ENCODE results near the gene EPHB2.
A peak's percentile ranks its signal among the peaks of the same experiment; 100 is the strongest.
"Not testable (repeated sequence)": the region's sequence is repeated elsewhere in the genome, so short reads cannot be mapped to it uniquely, and the experiment has no call there.

EPHB2 gene

GRCh38 chr1:22710701-22711049 lies at the start of gene EPHB2:
TSS of gene EPHB2 (plus strand) at chr1:22710839. CDS start at chr1:22710983, 144 bp downstream.
- DNase-seq (ENCODE audit: low read depth in 2 of 2): no peak

DNA sequence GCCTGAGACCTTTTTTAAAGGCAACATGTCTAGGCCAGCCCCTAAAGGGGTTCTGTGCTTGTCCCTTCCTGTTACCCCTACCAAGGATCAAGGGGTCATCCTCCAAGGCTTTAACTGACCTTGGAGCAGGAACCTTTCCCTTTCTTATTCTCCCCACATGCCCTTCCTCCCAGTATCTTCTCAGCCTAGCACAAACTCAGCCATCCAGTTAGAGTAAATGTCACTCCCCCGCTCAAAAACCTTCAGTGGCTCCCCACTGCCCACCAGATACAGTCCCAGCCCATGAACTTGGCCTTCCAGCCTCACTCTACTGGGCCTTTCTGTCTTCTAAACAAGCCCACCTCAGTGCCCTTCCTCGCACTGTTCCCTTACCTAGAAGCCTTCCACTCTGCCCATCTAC lies 48.8 kb upstream of the EPHB2 start:
- DNase-seq (ENCODE audit: low read depth in 2 of 2): no peak

DNA sequence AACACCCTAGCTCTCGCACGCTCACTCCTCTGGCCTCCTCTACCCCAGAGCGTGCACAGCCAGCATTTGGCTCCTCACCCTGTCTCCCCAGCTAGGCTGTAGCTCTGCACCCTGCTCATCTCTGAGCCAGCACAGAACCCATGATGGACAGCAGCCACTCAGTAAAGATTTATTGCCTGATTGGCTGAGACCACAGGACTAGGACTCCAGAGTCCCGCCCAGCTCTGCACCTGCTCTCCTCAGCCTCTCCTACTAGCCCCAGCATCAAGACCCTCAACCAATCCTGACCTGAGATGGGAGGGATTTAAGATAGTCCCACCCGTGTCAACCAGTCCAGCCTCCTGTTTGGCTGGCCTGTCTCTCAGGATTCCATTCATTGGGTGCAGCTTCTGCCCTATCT lies 48.3 kb upstream of the EPHB2 start:
- DNase-seq (ENCODE audit: low read depth in 2 of 2): no peak

DNA sequence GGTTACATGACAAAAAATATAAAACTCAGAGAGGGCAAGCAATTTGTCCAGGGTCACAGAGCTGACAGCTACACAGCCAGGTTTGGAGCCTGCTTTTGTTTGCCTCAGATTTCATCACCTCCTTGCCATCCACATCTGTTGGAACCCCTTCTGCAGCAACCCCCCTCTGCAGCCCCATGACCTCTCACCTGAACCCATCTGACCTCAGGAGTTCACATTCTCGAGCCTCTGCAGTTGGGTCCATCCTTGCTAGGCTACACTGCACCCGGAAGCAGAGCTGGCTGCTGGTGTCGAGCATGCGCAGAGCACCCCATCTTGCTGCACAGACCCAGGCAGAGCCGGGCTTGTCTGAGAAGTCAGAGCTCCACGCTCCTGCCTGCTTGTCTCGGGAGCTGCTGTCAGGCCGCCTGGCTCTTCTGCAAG lies 47.6 kb upstream of the EPHB2 start:
- DNase-seq (ENCODE audit: low read depth in 2 of 2): no peak

GRCh38 chr1:22665752-22666151 lies 44.9 kb upstream of the EPHB2 start:
- DNase-seq (ENCODE audit: low read depth in 2 of 2): no peak

DNA sequence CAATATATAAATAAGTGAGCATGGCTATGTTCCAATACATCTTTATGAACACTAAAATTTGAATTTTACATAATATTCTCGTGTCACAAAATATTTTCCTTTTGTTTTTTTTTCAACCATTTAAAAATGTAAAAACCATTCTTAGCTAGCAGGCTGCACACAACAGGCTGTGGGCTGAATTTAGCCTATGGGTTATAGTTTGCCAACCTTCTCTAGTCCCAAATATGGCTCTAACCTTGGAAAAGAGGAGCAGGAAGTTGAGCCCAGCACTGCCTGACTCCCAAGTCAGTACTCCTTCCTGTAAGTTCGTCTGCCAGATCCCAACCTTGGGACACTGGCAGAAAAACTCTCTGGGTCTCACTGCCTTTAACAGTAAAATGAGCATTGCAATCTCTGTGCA lies 44.2 kb upstream of the EPHB2 start:
- no peak for DNase-seq (ENCODE audit: low read depth in 2 of 2)

DNA sequence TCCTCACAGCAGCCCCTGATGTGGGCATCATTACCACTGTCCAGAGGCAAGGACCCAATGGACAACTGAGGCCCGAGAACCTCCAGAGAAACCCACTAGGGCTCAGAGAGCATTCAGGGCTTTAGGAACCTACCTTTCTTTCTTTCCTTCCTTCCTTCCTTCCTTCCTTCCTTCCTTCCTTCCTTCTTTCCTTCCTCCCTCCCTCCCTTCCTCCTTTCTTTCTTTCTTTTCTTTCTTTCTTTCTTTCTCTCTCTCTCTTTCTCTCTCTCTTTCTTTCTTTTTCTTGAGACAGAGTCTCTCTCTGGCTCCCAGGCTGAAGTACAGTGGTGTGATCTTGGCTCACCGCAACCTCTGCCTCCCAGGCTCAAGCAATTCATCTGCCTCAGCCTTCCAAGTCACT lies 41.8 kb upstream of the EPHB2 start:
- not testable (repeated sequence) for DNase-seq (ENCODE audit: low read depth in 2 of 2)

DNA sequence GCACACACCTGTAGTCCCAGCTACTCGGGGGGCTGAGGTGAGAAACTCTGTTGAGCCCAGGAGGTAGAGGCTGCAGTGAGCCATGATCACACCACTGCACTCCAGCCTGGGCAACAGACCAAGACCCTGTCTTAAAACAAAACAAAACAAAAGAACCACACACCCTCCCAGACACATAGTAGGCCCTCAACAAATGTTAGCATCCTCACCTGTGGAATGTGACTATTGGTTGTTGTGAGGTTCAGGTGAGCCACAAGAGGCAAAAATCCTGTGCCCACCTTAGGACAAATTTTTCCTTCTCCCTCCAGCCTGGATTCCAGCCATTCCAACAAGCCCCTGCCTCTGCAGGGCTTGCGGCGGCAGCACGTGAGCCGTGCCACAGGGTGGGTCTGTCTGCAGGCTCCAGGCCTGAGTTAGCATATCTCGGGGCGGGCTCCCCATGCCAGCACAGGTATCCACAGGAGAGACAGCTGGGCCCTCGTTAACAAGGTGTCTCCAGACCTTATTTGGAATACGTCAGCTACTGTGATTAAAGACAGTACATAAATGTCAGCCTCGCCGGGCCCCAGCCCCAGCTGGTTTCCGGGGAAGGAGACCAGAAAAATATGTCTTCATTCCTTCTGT lies 40.2 kb upstream of the EPHB2 start:
- DNase-seq (ENCODE audit: low read depth in 2 of 2): no peak

DNA sequence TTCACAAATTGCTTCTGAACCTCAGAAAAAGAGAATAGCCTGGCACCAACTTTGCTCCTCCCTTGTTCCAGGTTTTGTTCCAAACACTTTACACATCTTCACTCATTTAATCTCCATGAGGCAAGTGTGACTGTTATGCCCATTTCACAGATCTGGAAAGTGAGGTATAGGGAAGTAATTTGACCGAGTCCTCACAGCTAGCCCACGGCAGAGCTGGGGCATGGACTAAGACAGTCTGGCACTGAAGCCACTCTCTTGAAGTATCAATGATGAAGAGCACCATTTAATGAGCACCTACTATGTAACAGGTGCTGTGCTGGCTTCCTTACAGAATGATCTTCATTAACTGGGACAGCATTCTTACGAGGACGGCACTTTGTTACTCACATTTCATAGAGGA lies 38.6 kb upstream of the EPHB2 start:
- no peak for DNase-seq (ENCODE audit: low read depth in 2 of 2)

DNA sequence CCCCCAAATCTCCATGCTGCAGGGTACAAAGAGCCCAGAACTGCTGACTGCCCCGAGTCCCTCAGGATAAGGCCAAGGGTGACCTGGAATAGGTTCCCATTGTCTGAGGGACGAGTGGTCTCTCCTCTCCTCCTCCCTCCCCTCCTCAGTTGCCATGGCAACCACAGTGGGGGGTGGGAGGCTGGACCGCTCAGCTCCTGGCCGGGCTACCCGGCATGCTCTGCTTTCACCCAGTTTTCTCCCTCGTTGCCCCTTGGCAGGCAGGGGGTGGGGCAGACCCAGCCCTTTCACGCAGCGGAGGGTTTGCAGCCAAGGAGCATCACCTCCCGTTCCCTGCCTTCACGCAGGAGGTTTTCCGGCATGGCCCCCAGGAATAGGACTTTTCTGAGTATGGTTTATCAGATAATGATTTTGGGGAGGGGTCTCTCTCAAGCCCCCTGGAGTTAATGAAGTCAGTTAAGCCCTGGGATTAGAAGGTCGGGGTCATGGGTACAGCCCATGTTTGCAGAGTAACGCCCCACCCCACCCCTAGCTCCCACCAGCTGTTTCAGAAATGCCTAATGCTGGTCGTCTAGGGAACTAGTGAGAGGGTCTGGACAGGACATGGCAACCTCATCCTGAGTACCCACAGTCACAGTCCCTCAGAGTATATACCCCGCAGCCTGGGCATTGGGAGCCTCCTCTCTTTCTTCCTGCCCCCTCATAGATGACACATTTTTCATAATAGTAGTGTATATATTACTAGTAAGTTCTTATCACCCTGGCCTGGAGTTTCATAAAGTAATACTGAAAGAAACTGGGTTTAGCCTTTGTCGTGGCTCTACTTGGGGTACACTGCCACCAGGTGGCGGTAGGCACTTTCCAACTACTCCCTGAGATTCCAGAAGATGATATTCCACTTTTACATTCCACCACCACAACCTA lies 36.9 kb upstream of the EPHB2 start:
- DNase-seq (ENCODE audit: low read depth in 2 of 2): peak in 1 of 2 donors; percentile 22

- no peak for DNase-seq (ENCODE audit: low read depth in 2 of 2)
These were observed 36.3 kb upstream of the EPHB2 start for GRCh38 chr1:22674410-22674749.

DNA sequence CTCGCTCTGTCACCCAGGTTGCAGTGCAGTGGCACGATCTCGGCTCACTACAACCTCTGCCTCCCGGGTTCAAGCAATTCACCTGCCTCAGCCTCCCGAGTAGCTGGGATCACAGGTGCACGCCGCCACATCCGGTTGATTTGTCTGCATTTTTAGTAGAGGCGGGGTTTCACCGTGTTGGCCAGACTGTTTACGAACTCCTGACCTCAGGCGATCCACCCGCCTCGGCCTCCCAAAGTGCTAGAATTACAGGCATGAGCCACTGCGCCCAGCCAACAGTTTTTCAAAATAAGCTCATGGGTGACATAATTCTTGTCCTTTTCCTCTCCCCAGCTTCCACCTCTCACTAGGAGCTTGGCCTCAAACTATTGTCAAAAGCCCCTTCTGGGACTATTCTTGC lies 34.5 kb upstream of the EPHB2 start:
- not testable (repeated sequence) for DNase-seq (ENCODE audit: low read depth in 2 of 2)

DNA sequence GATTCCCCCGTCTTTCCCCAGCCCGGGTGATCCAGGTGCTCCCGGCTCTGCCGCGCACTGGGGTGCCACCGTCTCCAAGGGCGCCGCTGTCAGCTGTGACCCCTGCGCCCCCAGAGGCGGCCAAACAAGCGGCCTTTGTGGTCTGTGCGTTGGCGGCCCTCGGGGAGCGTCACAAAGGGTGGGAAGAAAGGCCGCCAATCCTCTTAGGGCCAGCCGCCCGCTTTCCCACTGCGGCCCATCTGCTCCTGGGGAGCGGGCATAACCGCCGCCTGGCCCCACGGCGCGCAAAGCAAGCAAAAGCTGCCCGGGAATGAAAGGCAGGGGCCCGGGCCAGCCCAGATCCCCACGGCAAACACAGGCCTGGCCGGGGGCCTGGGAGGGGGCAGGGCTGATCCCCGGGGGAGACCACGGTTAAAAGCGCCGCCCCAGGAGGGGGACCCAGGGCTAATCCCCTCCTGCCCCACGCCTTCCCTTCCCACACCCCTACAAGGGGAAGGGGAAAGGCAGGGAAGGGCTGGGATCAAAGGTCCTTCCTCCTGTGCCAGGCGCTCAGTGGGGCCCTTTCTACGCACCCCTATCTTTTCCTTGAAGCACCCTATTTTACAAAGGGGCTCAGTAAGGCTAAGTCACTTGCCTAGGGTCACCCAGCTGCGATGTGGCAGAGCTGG lies 33.6 kb upstream of the EPHB2 start:
- DNase-seq (ENCODE audit: low read depth in 2 of 2): no peak

- DNase-seq (ENCODE audit: low read depth in 2 of 2): no peak
These were observed 32.4 kb upstream of the EPHB2 start for GRCh38 chr1:22677931-22678896.

- no peak for DNase-seq (ENCODE audit: low read depth in 2 of 2)
These were observed 29.9 kb upstream of the EPHB2 start for GRCh38 chr1:22680726-22681125.

DNA sequence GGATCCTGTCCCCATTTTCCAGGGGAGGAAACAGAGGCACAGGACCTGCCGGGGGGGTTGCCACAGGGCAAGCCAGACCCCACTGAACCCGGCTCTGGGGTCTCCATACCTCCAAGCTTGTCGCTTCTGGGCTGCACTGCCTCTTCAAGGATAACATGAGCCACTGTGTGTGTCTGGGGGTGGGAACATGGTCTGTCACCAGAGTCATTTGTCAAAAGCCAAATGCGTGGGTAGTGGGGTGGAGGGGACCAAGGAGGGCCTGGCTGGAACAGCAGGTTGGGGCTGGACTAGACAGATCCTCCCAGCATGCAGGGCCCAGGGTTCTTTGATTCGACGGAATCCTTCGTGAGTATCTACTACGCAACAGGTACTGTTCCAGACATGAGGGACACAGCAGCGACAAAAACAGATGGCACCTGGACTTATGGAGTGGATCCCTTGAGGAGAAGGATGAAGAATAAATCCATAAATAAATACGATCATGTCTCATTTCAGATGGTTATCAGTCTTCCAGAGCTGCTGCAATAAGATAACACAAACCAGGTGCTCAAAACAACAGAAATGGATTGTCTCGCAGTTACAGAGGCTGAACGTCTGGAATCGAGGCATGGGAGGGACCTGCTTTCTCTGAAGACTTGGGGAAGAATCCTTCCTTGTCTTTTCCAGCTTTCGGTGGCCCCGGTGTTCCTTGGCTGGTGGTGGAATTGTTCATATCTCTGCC lies 28.9 kb upstream of the EPHB2 start:
- DNase-seq (ENCODE audit: low read depth in 2 of 2): no peak

DNA sequence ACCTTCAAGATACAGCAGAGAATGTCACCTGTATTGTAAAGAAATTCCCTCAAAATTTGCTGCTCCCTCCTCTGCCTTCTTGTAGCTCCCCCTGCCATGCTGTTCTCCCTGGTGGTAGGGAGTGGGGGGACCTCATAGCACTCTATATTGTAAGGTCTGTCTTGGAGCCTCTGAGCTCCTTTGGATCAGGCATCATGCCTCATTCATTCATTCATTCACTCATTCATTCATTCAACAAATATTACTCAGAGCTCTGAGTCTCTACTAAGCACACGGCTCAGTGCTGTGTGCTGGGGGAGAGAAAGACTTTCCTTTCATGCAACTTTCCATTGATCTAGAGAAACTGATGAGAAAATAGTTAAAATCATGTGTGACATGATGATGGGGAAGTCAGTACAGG lies 27.1 kb upstream of the EPHB2 start:
- no peak for DNase-seq (ENCODE audit: low read depth in 2 of 2)

DNA sequence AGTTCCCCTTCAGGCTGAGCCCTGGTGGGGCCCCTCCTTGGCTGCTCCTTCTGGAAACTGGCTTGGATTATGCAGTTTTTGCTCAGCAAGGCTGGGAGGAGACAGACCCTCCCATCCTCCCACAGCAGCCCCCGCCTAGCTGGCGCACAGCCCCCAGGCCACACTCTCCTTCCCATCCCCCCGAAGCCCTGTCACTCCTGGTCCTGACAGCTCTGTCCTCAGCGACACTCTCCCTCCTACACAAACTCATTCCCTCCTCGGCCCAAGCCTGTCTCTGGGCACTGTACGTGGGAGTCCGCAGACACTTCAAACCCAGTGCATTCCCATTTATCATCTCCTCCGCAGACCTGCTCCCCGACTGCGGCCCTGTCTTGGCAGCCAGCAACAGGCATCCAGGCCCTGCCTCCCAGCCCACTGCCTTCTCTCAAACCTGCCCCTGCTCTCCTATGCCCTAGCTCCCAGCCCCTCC lies 25.0 kb upstream of the EPHB2 start:
- no peak for DNase-seq (ENCODE audit: low read depth in 2 of 2)

- no peak for DNase-seq (ENCODE audit: low read depth in 2 of 2)
These were observed 23.4 kb upstream of the EPHB2 start for GRCh38 chr1:22687191-22687590.

DNA sequence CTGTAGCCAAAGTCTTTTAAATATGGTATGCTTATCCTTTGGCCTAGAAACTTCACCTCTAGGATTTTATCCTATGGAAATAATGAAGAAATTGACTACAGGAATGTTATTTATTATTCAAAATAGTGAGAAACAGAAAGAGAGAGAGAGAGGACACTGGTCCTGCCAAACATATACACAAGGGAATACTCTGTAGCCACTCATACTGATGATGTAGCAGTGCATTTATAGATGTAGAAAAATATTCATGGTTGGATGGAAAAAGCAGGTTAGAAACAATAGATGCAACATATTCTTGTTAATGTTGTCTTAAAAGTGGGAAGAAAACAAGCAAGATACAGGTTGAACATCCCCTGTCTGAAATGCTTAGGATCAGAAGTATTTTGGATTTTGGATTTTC lies 22.2 kb upstream of the EPHB2 start:
- no peak for DNase-seq (ENCODE audit: low read depth in 2 of 2)

- DNase-seq (ENCODE audit: low read depth in 2 of 2): no peak
These were observed 21.1 kb upstream of the EPHB2 start for GRCh38 chr1:22689505-22689904.
